ENCODE measurements around the gene RNF8. TPM values are rescaled to one million over a fixed set of nuclear protein-coding genes. Genes with fewer than 3 reads are reported as not detected.
"Not testable (repeated sequence)": the region's sequence is repeated elsewhere in the genome, so short reads cannot be mapped to it uniquely, and the experiment has no call there.

RNF8 gene
- polyA plus RNA-seq, 4 donors: 24.0 to 34.2 (median 27.9) TPM

GRCh38 chr6:37321101-37321500 is 32.7 kb upstream of the RNF8 start:
- no peak for DNase-seq (ENCODE audit: low read depth in 4 of 4, low spot score in 2 of 4)

- DNase-seq (ENCODE audit: low read depth in 4 of 4, low spot score in 2 of 4): no peak
Observed at GRCh38 chr6:37321516-37322415, 32.0 kb upstream of the RNF8 start.

DNA sequence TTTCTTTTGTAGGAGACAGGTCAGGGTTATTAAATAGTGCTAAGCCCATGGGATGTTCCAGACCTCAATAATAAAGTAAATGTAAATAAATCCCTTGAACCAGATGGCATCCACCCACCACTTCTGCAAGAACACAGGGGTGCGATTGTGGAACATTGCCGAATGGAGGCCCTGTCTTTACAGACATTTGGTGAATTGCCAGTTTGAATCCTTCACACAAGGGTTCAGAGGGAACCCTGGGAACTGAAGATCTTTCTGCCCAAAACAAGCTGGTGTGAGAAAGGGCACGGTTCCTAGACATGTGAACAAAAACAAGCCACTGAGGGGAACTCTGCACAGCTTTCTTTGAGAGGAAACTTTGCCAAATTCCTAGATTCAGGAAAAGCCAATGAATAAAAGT is 30.2 kb upstream of the RNF8 start:
- no peak for DNase-seq (ENCODE audit: low read depth in 4 of 4, low spot score in 2 of 4)

DNA sequence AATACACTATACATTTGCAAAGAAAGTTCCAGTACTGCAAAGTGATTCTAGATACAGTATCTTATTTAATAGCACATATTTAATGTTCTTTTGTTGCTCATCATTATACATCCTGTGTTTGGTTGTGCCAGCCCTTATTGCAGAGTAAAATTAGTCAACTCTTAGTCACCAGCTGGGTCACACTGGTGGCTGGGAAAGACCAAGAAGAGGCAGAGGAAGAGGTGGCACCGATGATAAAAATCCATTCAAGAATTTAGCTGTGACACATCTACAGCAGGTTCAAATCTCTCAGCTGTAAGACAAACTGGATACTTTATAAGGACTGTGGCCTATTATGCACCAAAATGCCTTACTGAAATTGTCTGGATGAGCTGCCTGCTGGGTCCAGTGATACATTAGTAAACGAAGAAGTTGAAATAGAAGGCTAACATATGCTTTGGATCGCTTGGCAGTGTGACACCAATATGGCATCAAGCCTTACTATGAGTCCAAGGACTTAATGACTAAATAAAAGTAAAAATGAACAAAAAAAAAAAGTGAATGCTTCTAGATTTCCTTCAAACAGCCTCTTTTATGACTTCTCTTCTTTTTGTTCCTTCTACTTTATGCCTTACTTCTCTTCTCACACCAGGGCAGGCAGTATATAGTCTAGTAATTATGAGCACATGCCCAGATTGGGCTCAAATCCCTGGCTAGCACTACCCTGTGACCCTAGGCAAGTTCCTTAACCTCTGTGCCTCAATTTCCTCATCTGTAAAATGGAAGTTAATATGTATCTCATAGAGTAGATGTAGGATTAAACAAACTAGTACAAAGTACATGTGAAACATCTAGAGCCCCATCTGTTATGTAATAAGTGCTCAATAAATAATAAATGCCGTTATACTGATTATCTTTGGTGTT is 29.4 kb upstream of the RNF8 start:
- no peak for DNase-seq (ENCODE audit: low read depth in 4 of 4, low spot score in 2 of 4)

DNA sequence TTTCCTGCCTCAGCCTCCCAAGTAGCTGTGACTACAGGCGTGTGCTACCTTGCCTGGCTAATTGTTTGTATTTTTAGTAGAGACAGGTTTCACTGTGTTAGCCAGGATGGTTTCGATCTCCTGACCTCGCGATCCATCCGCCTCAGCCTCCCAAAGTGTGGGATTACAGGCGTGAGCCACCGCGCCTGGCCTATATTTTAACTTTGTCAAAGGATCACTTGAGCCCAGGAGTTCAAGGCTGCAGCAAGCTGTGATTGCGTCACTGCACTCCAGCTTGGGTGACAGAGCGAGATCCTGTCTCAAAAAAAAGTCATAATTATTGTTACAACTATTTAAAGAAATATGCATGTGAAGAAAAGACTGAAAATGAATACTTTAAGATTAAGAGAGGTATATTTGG is 23.4 kb upstream of the RNF8 start:
- not testable (repeated sequence) for DNase-seq (ENCODE audit: low read depth in 4 of 4, low spot score in 2 of 4)

- DNase-seq (ENCODE audit: low read depth in 4 of 4, low spot score in 2 of 4): no peak
Observed at GRCh38 chr6:37331047-37331446, 22.7 kb upstream of the RNF8 start.

DNA sequence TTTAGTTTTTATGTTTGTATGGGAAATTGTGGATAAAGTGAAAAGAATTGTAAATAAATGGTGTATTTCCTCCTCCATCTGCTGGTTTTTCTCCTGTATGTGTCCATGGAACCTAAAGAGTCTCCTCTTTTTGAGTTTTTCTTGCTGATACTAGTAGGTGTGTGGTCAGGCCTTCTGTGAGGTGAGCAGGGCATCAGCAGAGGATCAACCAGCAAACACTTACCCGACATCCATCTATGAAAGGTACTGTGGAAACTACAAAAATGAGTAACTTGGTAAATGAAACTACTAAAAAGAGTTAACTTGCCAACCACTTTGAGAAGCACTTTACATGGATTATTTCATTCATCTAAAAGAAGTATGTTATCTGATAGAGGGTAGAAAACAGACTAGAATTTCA is 20.9 kb upstream of the RNF8 start:
- DNase-seq (ENCODE audit: low read depth in 4 of 4, low spot score in 2 of 4): no peak

DNA sequence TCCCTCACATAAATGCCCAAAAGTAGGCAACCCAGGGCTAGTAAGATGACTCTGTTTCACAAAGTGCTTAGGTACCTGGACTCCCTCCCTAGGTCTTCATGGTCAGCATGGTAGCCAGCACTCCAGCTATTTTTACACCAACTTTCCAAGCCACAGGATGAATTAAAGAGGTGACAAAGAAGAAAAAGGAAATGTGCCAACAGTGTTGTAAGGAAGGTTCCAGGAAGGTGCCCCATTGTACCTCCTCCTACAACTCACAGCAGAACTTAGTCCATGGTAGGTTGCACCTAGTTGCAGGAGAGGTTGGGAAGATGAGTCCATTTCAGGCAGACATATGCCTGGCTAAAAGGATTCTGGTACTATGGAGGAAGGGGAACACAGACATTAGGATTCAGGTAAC is 19.7 kb upstream of the RNF8 start:
- no peak for DNase-seq (ENCODE audit: low read depth in 4 of 4, low spot score in 2 of 4)

DNA sequence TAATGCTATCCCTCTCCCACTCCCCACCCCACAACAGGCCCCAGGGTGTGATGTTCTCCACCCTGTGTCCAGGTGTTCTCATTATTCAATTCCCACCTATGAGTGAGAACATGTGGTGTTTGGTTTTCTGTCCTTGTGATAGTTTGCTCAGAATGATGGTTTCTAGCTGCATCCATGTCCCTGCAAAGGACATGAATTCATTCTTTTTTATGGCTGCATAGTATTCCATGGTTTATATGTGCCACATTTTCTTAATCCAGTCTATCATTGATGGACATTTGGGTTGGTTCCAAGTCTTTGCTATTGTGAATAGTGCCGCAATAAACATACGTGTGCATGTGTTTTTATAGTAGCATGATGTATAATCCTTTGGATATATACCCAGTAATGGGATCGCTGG is 15.5 kb upstream of the RNF8 start:
- DNase-seq (ENCODE audit: low read depth in 4 of 4, low spot score in 2 of 4): not testable (repeated sequence)

DNA sequence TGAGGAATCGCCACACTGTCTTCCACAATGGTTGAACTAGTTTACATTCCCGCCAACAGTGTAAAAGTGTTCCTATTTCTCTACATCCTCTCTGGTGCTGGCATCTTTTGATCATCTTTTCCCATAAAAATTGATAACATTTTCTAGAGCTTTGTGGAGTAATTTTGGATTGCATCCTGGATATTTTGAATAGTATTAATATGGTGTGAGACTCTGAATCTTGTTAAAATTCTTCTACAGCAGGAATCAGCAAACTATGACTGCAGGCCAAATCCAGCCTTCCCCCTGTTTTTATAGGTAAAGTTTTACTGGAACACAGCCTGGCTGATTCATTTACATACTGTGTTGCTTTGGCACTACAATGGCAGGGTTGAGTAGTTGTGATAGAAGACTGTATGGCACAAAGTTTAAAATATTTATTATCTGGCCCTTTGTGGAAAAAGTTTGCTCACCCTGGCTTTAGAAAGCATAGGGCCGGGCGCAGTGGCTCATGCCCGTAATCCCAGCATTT is 15.0 kb upstream of the RNF8 start:
- no peak for DNase-seq (ENCODE audit: low read depth in 4 of 4, low spot score in 2 of 4)

DNA sequence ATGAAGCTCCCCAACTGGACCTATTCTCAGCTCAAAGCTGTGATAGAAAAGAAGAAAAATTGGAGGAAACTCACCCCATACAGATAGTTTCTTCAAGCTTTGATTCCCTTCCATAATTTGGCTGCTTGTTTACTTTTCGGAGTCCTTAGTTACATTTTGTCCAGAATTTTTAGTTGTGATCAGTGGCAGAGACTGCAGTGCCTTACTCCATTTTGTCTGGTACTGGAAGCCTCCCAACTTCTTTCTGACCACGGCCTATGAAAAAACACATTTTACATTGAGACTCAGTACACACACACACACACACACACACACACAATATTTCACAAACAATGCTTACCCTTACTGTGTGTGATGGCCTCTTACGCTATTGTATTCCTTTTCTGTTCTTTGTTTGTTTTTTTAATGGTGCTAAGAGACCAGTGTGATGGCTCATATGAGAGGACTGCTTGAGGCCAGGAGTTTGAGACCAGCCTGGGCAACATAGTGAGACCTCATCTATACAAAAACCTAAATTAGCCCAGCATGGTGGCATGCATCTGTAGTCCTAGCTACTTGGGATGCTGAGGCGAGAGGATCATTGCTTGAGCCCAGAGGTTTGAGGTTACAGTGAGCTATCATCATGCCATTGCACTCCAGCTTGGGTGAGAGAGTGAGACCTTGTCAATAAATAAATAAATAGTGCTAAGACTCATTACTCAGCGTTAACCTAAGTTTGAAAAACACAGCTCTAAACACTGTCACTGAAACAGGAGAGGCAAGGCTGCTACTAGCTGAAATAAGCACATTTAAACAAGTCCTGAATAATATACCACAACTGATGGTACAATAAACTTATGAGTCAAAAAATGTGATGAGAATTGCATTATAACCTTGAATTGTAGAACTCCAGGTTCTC is 13.8 kb upstream of the RNF8 start:
- no peak for DNase-seq (ENCODE audit: low read depth in 4 of 4, low spot score in 2 of 4)

GRCh38 chr6:37340639-37340943 is 13.2 kb upstream of the RNF8 start:
- DNase-seq (ENCODE audit: low read depth in 4 of 4, low spot score in 2 of 4): no peak

- no peak for DNase-seq (ENCODE audit: low read depth in 4 of 4, low spot score in 2 of 4)
Observed at GRCh38 chr6:37343248-37343647, 10.5 kb upstream of the RNF8 start.

GRCh38 chr6:37344308-37344707 is 9.5 kb upstream of the RNF8 start:
- no peak for DNase-seq (ENCODE audit: low read depth in 4 of 4, low spot score in 2 of 4)

DNA sequence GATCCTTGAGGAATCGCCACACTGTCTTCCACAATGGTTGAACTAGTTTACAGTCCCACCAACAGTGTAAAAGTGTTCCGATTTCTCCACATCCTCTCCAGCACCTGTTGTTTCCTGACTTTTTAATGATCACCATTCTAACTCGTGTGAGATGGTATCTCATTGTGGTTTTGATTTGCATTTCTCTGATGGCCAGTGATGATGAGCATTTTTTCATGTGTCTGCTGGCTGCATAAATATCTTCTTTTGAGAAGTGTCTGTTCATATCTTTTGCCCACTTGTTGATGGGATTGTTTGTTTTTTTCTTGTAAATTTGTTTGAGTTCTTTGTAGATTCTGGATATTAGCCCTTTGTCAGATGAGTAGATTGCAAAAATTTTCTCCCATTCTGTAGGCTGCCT is 8.0 kb upstream of the RNF8 start:
- DNase-seq (ENCODE audit: low read depth in 4 of 4, low spot score in 2 of 4): not testable (repeated sequence)

- DNase-seq (ENCODE audit: low read depth in 4 of 4, low spot score in 2 of 4): no peak
Observed at GRCh38 chr6:37347177-37347576, 6.6 kb upstream of the RNF8 start.

GRCh38 chr6:37347670-37348111 is 6.1 kb upstream of the RNF8 start:
- DNase-seq (ENCODE audit: low read depth in 4 of 4, low spot score in 2 of 4): no peak

DNA sequence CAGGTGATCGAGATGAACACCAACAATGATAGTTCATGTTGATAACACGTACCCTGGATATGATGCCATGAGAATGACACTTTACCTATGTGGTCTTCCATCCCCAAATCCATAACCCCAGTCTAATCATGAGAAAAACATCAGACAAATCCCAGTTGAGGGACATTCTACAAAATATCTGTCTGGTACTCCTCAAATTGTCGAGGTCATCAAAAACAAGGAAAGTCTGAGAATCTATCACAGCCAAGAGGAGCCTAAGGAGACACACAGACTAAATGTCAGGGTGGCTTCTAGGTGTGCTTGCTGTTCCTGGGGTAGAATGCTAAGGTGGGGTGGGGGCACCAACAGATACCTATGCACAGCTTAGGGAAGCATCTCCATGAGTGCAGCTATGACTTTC is 2.8 kb upstream of the RNF8 start:
- no peak for DNase-seq (ENCODE audit: low read depth in 4 of 4, low spot score in 2 of 4)

DNA sequence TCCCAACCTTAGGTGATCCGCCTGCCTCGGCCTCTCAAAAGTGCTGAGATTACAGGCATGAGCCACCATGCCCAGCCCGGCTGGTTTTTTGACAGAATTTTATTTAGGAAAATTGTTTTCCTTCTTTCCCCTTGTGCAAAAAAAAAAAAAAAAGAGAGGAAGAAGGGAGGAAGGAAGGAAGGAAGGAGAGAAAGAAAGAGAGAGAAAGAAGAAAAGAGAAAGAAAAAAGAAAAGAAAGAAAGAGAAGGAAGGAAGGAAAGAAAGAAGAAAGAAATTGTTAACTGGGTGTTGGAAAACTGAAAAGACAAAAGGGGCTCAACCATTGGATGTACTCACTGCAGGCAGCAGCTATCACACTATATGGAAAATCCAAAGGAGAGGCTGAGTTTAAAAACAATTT is 1.4 kb upstream of the RNF8 start:
- DNase-seq (ENCODE audit: low read depth in 4 of 4, low spot score in 2 of 4): no peak

- no peak for DNase-seq (ENCODE audit: low read depth in 4 of 4, low spot score in 2 of 4)
Observed at GRCh38 chr6:37354526-37355384, 972 bp downstream of the RNF8 start.
